Upper lobe of right lung (tissue), 1 donor: ENCODE results near the gene KRTAP13-3. TPM values are rescaled to one million over a fixed set of nuclear protein-coding genes. Genes with fewer than 3 reads are reported as not detected.

Experiments
- ATAC-seq: fragments of 200-7000 bp; cut with Tn5 transposase; one replicate; pipeline ENCODE4 v1.9.1; 2020; ENCODE audit warnings: mild to moderate bottlenecking, moderate library complexity
- DNase-seq: peaks from one replicate; pipeline ENCODE4 v3.0.0-alpha.2; 2020
- H3K27ac ChIP-seq: fragments of 200-600 bp; one replicate; pipeline ENCODE4 v1.8.0; 2022
- H3K27me3 ChIP-seq: fragments of 200-600 bp; one replicate; pipeline ENCODE4 v1.8.0; 2022; ENCODE audit warnings: mild to moderate bottlenecking
- H3K36me3 ChIP-seq: fragments of 200-600 bp; one replicate; pipeline ENCODE4 v1.8.0; 2022
- H3K4me1 ChIP-seq: fragments of 200-600 bp; one replicate; pipeline ENCODE4 v1.8.0; 2022
- H3K4me3 ChIP-seq: fragments of 200-600 bp; one replicate; pipeline ENCODE4 v1.8.0; 2022; ENCODE audit warnings: mild to moderate bottlenecking
- H3K9me3 ChIP-seq: fragments of 200-600 bp; one replicate; pipeline ENCODE4 v1.8.0; 2022
- CTCF ChIP-seq: fragments of 200-600 bp; IDR thresholded peaks from one replicate; pipeline ENCODE4 v1.8.0; 2022; ENCODE audit warnings: antibody characterized with exemption
- intact Hi-C: fragments of 100-400 bp; cut with DNase I; formaldehyde crosslinking; loops from one replicate; pipeline ENCODE4 v1.11.0; 2022
- long read RNA-seq: library from polyadenylated mRNA; unstranded; transcript quantifications from one replicate; pipeline ENCODE4 v2.0.0, GENCODE V29; 2021
- total RNA-seq: library from RNA; stranded (reverse); fragmentation: NEBNext Ultra II Directional; extraction: Animal tissue kit (Norgen Biotek cat#: 25700); gene quantifications from one replicate; pipeline ENCODE4 v1.2.1, GENCODE V29; 2021
- donor health status: DM: no; HTN: yes; CAD: no; lungs with severe emphysema.

Gene KRTAP13-3
- total RNA-seq = not detected
- long read RNA-seq = 0 reads

- H3K36me3 ChIP-seq = no peaks in the 10 kb centered on the region
- TF ChIP-seq CTCF = no peak
- no peak for DNase-seq
- no peaks in the 10 kb centered on the region for H3K4me1 ChIP-seq
- intact Hi-C loops = no loop called here
- H3K27me3 ChIP-seq = no peaks in the 10 kb centered on the region
- H3K9me3 ChIP-seq = no peaks in the 10 kb centered on the region
- no peak within 1 kb of the TSS for H3K4me3 ChIP-seq
- H3K27ac ChIP-seq = no peak within 1 kb of the TSS
- no peak for ATAC-seq
Measured at GRCh38 chr21:30425826-30426225, at the start of gene KRTAP13-3. KRTAP13-3 (minus strand) TSS chr21:30425926; CDS start chr21:30425912, 14 bp downstream.

GRCh38 chr21:30468900-30469714, 43.4 kb upstream of the KRTAP13-3 start:
- no peak overlapping the region for H3K27ac ChIP-seq
- TF ChIP-seq CTCF = no peak
- no peak for ATAC-seq
- DNase-seq = no peak
- H3K4me3 ChIP-seq = no peak overlapping the region
- no peaks in the 10 kb centered on the region for H3K4me1 ChIP-seq
- no peaks in the 10 kb centered on the region for H3K36me3 ChIP-seq
- H3K27me3 ChIP-seq = no peaks in the 10 kb centered on the region
- no peaks in the 10 kb centered on the region for H3K9me3 ChIP-seq
- intact Hi-C loops = no loop called here

- Histone ChIP-seq H3K27ac (no peak overlapping the region), H3K9me3 (no peaks in the 10 kb centered on the region), H3K4me1 (no peaks in the 10 kb centered on the region), H3K4me3 (no peak overlapping the region), H3K27me3 (no peaks in the 10 kb centered on the region), H3K36me3 (no peaks in the 10 kb centered on the region)
- TF ChIP-seq CTCF = peak; percentile 16
- DNase-seq (no peak), ATAC-seq (no peak)
- intact Hi-C loops = no loop called here
Measured at GRCh38 chr21:30463713-30464112, 38.0 kb upstream of the KRTAP13-3 start.

- H3K9me3 ChIP-seq = no peaks in the 10 kb centered on the region
- H3K27ac ChIP-seq = no peak overlapping the region
- intact Hi-C loops = no loop called here
- no peak overlapping the region for H3K4me3 ChIP-seq
- H3K36me3 ChIP-seq = no peaks in the 10 kb centered on the region
- H3K27me3 ChIP-seq = no peaks in the 10 kb centered on the region
- ATAC-seq (no peak), DNase-seq (no peak)
- no peaks in the 10 kb centered on the region for H3K4me1 ChIP-seq
- TF ChIP-seq CTCF = no peak
Measured at GRCh38 chr21:30448514-30448913, 22.8 kb upstream of the KRTAP13-3 start.

GRCh38 chr21:30447056-30447455, 21.3 kb upstream of the KRTAP13-3 start:
- no peak for DNase-seq
- H3K27ac ChIP-seq = no peak overlapping the region
- H3K9me3 ChIP-seq = no peaks in the 10 kb centered on the region
- H3K36me3 ChIP-seq = no peaks in the 10 kb centered on the region
- no peak for TF ChIP-seq CTCF
- no peaks in the 10 kb centered on the region for H3K27me3 ChIP-seq
- intact Hi-C loops = no loop called here
- no peak for ATAC-seq
- no peak overlapping the region for H3K4me3 ChIP-seq
- no peaks in the 10 kb centered on the region for H3K4me1 ChIP-seq
